HG02870 (cell line): ENCODE measurements around the gene MAN2B2.
"Not testable (repeated sequence)": the region's sequence is repeated elsewhere in the genome, so short reads cannot be mapped to it uniquely, and the experiment has no call there.

ENCODE experiments used
- ATAC-seq: cut with Tn5 transposase; IDR thresholded peaks from one replicate; pipeline ENCODE4 v1.9.1; 2021; ENCODE audit warnings: mild to moderate bottlenecking, moderate library complexity; ENCODE audit not compliant: unreplicated experiment

Gene MAN2B2

DNA sequence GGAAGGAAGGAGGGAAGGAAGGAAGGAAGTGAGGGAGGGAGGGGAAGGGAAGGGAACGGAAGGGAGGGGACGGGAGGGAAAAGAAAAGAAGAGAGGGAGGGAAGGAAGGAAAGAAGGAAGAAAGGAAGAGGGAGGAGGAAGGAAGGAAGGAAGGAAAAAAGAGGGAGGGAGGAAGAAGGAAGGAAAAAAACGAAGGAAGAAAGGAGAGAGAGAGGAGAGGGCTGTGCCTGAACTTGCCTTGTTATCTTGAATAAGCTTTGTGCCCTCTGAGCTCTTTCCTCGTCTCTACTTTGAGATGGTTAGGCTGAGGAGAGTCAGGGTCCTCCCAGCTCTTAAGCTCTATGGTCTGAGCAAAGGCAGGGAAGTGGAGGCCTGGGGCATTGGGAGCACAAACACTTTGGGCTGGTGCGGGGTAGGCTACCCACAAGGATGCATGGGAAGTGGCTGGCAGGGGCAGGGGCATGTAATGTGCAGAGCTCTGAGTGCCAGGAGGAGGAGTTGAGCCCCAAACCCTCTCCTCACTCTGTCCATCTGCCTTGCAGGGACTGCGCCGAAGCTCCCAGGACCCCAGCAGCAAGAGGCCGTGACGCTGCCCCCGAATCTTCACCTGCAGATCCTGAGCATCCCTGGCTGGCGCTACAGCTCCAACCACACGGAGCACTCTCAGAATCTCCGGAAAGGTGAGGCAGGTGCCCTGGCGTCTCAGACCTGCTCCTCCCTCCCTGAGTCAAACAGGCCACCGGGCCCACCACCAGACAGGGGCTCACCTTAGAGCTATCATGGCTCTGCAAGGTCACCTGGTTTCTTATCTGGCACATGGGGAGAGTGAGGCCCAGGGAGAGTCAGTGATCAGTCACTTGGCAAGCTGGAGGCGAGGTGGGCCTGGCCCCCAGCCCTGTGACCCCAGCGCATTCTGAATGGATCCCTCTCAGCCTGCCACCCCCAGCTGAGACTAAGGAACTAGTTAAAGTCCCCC, 39.0 kb downstream of the MAN2B2 start:
- ATAC-seq: no peak

DNA sequence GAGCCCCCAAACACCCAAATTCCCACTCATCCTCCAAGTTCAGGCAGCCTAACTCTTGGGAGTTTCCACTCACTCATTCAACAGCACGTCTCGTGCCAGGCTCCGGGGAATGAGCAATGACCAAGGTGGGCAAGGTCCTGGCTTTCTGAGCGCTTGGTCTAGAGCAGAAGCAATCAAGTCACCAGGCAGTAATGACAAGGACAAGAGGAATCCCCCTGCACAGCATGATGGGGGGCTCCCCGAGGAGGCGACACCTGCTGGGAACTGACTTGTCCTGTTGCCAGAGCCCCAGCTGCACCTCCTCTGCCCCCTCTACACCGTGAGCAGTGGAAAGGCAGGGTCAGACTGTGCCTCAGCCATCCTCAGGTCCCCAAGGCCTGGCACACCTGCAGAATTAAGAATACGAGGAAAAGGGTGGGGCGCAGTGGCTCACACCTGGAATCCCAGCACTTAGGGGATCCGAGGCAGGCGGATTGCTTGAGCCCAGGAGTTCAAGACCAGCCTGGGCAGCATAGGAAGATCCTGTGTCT, 39.8 kb downstream of the MAN2B2 start:
- ATAC-seq: no peak

DNA sequence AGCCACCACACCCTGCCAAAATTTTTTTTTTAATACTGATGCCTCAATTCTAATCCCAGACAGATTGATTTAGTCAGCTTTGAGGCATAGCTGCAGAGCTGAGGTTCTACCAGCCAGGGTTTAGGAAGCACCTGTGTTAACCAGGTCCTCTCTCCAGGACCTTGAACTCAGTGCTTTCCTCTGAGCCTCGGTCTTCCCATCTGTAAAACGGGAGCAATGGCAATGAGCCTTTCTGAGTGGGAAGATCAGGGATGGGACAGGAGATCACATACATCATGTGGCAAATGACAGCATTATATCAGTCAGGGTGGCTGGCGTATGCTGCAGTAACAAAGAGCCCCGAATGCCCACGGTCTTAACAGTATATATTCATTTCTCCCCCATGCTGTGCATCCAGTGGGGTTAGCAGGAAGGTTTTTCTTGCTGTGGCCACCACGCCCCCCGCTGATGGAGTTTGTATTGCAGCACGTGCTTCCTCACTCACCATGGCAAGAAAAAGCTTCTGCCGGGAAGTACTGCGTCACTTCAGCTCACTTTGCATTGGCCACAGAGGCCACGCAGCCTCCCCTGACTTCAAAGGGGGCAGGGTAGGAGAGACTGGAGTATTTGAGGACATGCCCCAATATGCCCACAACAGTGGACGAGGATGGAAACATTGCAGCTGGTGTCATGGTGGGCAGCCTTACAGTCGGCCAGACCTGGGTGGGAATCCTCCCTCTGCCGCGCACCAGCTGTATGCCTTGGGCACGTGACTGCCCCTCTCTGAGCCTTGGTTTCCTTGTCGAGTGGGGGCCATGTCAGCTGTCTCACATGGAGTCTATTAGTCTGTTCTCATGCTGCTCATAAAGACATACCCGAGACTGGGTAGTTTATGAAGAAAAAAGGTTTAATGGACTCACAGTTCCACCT, 41.4 kb downstream of the MAN2B2 start:
- ATAC-seq: no peak

DNA sequence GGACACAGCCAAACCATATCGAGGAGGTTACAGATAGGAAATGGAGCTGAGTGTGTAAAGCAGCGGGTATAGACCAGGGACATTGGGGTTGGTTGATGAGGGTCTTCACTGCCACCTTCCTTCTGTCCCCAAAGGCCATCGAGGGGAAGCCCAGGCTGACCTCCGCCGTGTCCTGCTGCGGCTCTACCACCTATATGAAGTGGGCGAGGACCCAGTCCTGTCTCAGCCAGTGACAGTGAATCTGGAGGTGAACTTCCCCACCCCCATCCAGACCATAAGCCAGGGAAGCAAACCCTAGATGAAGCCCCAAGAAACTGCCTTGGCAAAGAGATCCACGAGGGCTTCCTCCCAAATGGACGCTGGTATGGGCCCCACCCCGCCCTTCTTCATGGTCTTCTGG, 42.3 kb downstream of the MAN2B2 start:
- no peak for ATAC-seq

DNA sequence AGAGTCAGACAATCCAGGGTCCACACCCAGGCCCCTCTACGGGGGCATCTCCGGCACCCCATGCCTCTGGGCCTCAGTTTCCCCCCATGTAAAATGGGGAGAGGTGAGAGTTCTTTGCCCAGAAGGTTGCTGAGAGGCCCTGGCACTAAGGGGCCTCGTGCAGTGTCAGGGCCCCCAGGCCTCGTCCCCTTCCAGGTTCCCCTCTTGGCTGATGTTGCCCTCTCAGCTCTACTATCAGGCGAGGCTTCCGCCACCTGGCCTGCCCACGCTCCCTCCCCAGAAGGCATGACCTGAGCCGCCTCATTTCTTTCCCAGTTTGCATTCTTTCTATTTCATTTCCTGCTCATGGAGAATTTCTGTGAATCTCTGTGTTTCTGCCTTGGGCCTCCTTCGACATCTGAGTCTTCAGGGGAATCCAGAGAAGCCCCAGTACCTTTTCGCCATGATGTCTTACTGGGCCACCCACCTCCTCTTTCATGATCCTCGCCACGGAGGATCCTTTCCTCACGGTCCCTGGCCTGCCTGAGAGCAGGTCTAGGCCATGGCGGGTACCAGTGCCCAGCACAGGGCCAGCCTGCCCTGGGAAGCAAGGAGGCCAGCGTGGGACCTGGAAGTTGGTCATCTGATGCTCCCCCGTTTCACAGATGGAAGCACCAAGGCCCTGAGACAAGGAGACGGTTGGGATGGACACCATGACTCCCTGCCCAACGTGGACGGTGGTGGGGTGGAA, 43.6 kb downstream of the MAN2B2 start:
- ATAC-seq: no peak

DNA sequence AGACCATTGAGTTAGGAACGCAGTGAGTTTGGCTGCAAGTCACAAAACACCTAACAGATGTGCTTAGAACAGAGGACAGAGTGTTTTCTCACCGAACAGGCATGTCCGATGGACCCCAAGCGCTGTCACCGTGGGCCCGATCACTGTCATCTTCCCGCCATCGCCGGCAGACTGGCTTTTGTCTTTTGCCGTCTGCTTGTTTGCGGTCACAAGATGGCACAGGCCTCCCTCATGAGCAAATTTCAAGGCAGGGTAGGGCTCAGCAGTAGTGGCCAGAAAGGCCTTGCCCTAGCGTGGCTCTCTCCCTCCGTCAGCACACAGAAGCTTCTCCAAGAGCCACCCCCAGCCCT, 44.1 kb downstream of the MAN2B2 start:
- ATAC-seq: no peak

DNA sequence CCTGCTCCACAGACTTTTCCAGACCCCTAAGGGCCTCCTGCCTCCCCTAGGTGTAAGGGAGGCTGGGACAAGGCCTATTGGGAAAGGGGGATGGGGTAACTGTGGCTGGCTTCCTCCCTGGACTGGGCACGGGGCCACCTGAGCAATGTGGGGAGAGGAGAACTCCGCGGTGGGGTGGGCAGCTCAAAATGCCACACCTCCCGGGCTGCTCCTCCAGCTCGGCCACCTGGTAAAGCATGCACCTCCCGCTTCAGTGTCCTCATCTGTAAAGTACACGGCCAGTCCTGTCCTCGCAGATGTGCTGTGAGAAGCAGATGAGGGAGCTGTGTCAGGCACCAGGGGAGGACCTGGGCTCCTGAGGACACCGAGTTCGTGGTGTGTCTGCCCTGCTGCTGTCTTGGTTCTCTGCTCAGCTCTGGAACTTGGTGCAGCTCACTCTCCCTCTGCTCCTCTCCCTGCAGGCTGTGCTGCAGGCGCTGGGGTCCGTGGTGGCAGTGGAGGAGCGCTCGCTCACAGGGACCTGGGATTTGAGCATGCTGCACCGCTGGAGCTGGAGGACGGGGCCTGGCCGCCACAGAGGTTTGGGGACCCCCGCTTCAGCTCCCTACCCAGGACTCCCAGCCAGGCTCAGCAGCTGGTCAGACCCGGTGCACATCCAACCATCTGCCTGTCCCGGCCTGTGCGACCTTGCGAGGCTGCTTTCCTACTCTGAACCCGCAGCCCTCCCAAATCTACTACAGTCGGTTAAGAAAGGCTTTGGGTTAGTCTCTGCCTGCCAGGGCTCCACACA, 44.7 kb downstream of the MAN2B2 start:
- no peak for ATAC-seq

DNA sequence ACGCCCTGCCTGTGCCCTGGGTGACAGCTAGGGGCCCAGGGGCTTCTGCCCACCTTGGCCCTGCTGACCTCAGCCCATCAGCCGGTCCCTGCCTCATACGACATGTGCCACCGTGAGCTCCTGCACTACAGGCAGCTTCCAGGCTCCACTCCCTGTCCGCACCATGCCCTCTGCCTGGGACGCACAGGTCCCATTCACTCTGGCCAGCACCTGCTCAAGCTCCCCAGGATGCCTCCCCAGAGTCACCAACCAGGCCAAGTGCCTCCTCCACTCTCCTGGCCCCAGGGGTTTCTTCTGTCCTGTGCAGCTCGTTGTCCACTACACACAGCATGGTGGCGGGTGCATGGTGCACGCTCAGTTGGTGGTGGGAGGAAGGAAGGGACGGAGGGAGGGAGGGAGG, 45.3 kb downstream of the MAN2B2 start:
- no peak for ATAC-seq

DNA sequence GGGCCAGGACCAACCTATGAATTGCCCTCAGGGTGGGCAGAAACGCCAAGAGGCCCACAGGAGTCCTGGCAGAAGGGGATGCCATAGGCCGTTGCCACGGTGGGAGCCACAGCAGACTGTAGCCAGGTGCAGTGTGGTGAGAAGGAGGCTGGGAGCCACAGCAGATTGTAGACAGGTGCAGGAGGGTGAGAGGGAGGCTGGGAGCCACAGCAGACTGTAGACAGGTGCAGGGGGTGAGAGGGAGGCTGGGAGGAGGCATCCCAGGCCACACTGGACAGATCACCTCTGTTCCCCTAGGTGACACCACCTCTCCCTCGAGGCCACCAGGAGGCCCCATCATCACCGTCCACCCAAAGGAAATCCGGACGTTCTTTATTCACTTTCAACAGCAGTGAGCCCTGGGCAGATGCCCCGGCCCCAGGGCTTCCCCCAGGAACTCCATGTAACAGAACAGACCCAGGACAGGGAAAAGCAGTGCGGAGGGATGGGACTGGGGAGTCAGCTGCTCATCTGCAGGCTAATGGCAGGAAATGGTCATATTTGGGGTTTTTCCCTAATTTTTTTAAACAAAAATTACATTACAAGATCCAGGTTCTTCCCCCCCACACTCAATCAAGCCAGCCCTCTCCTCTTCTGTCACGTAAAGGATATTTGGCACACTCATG, 46.0 kb downstream of the MAN2B2 start:
- ATAC-seq: no peak

DNA sequence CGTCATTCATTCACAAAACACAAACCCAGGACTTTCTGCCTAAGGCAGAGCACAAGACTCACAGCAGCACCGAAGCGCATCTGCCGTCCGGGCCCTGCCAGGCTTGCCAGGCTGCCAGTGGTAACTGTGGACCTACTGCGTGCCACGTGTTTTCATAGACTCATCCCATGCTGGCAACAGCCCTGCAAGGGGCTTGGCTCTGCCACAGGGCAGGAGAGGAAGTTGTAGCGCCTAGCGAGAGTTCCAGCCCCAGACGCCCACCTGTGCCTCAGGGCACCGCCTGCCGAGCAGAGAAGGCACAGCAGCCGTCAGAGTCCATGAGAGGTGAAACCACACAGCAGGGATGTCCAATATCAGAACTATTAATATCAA, 46.6 kb downstream of the MAN2B2 start:
- no peak for ATAC-seq

DNA sequence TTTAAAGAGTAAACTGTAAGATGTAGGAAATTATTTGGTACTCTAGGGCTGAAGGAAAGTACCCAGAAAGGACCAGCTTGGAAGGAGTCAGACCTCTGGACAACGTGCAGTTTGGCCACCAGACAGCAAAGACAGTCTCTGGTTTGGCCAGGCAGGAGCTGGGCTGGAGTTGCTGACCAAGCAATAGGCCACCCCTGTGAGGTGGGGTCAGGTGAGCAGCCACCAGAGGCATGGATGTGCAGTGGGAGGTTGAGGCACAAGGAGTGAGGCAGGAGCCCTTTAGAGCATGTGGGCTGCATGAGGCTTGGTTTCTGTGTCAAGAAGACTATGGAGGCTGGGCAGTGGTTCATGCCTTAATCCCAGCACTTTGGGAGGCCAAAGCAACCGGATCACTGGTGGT, 47.8 kb downstream of the MAN2B2 start:
- ATAC-seq: no peak

DNA sequence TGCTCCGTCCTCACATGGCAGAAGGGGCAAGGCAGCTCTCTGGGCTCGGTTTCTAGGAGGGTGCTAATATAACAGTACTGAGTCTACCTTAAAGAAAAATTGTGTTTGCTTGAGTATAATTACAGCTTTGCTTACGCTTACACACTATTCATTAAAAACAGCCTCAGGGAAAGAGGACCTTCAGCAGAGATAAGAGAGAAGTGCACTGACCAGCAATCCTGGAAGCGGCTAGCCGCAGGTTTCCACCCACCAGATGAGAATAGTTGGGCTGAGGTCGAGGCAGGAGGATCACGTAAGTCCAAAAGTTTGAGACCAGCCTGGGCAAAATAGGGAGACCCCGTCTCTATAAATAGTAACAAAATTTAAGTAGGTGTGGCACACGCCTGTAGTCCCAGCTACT, 50.3 kb downstream of the MAN2B2 start:
- ATAC-seq: no peak

DNA sequence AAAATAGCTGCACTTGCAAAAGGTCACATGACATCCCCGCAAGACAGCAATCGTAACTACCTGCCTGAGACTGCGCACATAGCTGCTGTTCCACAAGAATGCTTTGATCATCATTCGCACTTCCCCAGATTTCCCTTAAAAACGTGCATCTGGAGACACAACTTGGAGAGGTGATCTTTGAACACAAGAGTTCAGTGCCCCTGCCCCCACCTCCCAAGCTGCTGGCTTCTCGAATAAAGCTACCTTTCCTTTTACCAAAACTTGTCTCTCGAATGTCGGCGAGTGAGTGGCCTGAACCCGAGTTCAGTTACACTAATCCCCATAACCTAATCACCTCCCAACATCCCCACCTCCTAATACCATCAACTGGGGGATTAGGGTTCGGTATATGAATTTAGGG, 51.1 kb downstream of the MAN2B2 start:
- no peak for ATAC-seq

DNA sequence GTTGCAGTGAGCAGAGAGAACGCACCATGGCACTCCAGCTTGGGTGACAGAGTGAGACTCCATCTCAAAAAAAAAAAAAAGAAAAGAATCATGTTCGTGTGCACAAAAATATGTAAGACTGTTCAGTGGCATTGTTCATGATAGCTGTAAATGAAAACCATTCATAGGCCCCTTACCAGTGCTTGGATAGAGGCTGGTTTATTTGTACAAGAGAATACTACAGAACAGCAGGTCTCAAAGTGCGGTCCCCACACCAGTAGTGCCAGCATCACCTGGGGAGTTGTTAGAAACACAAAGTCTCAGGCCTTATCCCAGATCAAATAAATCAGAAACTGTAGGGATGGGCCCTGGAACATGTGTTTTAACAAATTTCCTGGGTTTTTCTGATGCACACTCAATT, 52.8 kb downstream of the MAN2B2 start:
- no peak for ATAC-seq

DNA sequence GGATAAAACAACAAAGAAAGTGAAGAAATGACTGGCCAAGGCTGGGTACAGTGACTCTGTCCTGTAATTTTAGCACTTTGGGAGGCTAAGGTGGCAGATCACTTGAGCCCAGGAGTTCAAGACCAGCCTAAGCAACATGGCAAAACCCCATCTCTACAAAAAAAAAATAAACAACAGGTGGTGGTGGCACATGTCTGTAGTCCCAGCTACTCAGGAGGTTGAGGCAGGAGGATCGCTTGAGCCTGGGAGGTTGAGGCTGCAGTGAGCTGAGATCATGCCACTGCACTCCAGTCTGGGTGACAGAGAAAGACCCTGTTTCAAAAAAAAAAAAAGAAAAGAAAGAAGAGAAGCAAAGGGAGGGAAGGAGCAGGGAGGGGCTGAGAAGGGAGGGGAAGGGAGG, 53.5 kb downstream of the MAN2B2 start:
- not testable (repeated sequence) for ATAC-seq

DNA sequence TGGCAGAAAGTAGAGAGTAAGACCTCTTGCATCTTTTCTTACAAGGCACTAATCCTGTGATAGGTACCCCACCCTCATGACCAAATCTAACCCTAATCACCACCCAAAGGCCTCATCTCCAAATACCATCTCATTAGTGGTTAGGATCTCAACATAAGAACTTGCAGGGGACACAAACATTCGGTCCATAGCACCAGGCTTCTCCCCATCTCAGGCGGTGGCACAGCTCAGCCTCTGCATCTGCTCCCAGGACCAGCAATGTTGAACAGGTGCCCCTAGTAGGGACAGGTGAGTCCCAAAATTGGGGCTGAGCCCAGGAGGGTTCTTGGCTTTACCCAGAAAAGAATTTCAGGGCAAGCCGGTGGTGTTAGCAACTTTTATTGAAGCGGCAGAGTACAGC, 57.1 kb downstream of the MAN2B2 start:
- ATAC-seq: no peak

DNA sequence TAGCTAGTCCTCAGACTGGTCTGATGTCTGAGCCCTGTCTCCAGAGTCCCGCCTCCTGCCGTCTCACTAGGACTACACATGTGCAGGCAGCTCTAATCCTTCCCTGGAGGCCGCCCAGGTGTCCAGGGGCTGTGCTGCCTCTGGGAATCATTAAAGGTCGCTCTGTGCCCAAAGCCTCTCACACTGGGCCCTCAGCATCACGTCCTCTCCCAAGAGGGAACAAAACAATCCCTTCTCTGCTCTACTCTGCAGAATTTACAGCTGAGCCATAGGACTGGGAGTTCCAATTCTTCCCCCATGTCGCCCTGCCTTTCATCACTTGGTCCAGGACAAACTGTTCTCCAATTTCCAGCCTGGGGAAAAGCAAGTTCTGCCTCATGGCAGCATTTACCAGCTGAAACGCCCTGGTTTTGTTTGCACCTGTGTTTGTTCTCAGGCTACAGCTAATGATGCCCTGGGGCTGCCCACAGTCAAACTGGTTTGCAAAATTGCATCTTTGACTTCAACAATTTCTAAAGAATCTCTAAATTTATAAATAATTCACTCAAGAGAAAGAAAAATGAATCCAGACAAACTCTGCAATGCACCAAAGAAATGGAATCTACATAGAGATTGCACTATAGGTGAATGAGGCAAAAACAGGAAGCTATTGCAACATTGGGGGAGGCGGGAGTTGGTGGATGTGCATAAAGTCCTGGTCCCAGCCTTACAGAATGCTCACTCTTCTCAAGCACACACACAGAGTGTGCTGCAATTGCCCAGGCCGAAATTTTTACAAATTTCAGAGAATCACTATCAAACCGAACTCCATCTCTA, 58.3 kb downstream of the MAN2B2 start:
- ATAC-seq: no peak

DNA sequence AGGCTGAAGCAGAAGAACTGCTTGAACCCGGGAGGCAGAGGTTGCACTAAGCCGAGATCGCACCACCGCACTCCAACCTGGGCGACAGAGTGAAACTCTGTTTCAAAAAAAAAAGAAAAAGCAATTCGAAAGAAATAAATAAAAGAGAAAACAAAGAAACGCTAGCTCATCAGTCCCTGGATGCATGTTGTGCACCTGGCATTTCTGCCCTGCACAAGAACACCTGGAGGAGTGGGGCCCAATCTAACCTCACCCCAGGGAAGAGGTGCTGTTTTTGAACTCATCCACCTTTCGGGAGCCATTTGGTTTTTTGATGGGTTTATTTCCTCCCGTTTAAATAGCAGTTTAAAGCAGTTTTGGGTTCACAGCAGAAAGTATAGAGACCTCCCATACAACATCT, 59.8 kb downstream of the MAN2B2 start:
- ATAC-seq: no peak

DNA sequence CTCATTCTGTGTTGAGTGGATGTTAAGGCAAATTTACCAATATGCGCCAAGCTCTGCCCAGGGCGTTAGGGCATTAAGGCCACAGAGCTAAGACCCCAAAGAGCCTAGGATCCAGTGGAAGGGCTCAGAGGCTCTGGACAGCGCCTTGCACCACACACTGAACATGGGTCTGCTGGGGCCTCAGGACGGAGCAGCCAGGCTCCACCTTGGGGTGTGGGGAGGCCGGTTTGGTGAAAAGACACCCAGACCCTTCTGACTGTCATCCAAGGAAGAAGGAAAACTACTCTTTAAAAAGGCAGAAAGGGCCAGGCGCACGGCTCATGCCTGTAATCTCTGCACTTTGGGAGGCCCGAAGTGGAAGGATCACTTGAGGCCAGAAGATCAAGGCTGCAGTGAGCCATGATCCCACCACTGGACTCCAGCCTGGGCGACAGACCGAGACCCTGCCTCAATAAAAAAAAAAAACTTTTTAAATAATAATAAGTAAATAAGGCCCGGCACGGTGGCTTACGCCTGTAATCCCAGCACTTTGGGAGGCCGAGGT, 64.2 kb downstream of the MAN2B2 start:
- no peak for ATAC-seq
